ENCODE data around the gene EFCAB5.

DNA sequence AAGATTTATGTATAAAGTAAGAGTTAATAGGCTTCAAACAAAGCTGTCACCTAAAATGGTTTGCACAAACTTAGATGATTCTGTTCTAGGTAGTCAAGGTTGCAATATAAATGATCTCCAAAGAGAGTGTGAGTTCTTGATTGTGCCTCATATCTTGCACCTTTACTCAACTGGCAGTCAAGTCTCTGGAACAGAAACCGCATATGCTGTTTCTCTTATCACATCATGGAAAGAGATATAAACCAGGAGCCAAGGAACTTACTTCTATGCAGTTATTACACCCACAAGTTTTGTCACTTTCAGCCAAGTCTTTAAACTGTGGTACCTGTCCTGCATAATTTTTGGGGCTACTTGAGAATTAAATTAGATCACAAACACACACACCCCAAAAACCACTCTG lies 16.6 kb upstream of the EFCAB5 start:
- TF ChIP-seq, protein P1, sequence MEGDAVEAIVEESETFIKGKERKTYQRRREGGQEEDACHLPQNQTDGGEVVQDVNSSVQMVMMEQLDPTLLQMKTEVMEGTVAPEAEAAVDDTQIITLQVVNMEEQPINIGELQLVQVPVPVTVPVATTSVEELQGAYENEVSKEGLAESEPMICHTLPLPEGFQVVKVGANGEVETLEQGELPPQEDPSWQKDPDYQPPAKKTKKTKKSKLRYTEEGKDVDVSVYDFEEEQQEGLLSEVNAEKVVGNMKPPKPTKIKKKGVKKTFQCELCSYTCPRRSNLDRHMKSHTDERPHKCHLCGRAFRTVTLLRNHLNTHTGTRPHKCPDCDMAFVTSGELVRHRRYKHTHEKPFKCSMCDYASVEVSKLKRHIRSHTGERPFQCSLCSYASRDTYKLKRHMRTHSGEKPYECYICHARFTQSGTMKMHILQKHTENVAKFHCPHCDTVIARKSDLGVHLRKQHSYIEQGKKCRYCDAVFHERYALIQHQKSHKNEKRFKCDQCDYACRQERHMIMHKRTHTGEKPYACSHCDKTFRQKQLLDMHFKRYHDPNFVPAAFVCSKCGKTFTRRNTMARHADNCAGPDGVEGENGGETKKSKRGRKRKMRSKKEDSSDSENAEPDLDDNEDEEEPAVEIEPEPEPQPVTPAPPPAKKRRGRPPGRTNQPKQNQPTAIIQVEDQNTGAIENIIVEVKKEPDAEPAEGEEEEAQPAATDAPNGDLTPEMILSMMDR (IDR thresholded peaks at IDR 0.05; ENCODE audit: poor library complexity, severe bottlenecking), result no peak
- TF ChIP-seq RAD21 (conservative IDR thresholded peaks at IDR 0.05), result no peak
- TF ChIP-seq POLR2AphosphoS5 (IDR thresholded peaks at IDR 0.05), result no peak
- no peak for TF ChIP-seq EZH2 (IDR thresholded peaks at IDR 0.05; ENCODE audit: borderline replicate concordance, insufficient read depth, low read length, poor library complexity, severe bottlenecking)
- no peak for TF ChIP-seq SMC3 (conservative IDR thresholded peaks at IDR 0.05; ENCODE audit: poor library complexity)
- no peak for TF ChIP-seq TAF1 (IDR thresholded peaks at IDR 0.05; ENCODE audit: low read depth)

Measured in neural cell (in vitro differentiated cells).